GM12878 (cell line): ENCODE results near the gene GMDS. TPM values are rescaled to one million over a fixed set of nuclear protein-coding genes. Genes with fewer than 3 reads are reported as not detected.
A peak's percentile ranks its signal among the peaks of the same experiment; 100 is the strongest.

Source experiments
- CHD2 ChIP-seq: IDR thresholded peaks from 2 replicates; pipeline ENCODE4 v1.6.1; 2011; ENCODE audit warnings: low read depth, low read length, improper control_type of control experiment, borderline replicate concordance
- CREB1 ChIP-seq: IDR thresholded peaks from 2 replicates; pipeline ENCODE4 v1.6.1; 2012; ENCODE audit warnings: low read depth, mild to moderate bottlenecking, inconsistent platforms
- DPF2 ChIP-seq: fragments of 450-650 bp; IDR thresholded peaks from 2 replicates; pipeline ENCODE4 v1.6.1; 2017; ENCODE audit warnings: mild to moderate bottlenecking
- HDAC2 ChIP-seq: fragments of 200-600 bp; sonication (generic); IDR thresholded peaks from 2 replicates; pipeline ENCODE4 v1.6.1; 2017
- HSF1 ChIP-seq: fragments of 150-350 bp; IDR thresholded peaks from 2 replicates; pipeline ENCODE4 v1.6.1; 2014; ENCODE audit warnings: mild to moderate bottlenecking, low read depth, low read length
- IRF3 ChIP-seq: fragments of 450-650 bp; IDR thresholded peaks from 2 replicates; pipeline ENCODE4 v1.6.1; 2014; ENCODE audit warnings: mild to moderate bottlenecking
- IRF4 ChIP-seq: IDR thresholded peaks from 2 replicates; pipeline ENCODE4 v1.6.1; 2011; ENCODE audit warnings: low read depth, low read length
- MLLT1 ChIP-seq: fragments of 450-650 bp; IDR thresholded peaks from 2 replicates; pipeline ENCODE4 v1.6.1; 2016; ENCODE audit warnings: mild to moderate bottlenecking
- NR2C1 ChIP-seq: fragments of 450-650 bp; IDR thresholded peaks from 2 replicates; pipeline ENCODE4 v1.6.1; 2017; ENCODE audit warnings: antibody characterized with exemption, mild to moderate bottlenecking, moderate library complexity
- NR2F1 ChIP-seq: fragments of 450-650 bp; conservative IDR thresholded peaks from 2 replicates; pipeline ENCODE4 v1.6.1; 2017; ENCODE audit warnings: mild to moderate bottlenecking
- NRF1 ChIP-seq: conservative IDR thresholded peaks from 2 replicates; pipeline ENCODE4 v1.6.1; 2011; ENCODE audit warnings: mild to moderate bottlenecking, low read depth, low read length, improper control_type of control experiment
- PAX8 ChIP-seq: fragments of 450-650 bp; IDR thresholded peaks from 2 replicates; pipeline ENCODE4 v1.6.1; 2017; ENCODE audit warnings: mild to moderate bottlenecking, moderate library complexity
- RAD51 ChIP-seq: fragments of 450-650 bp; IDR thresholded peaks from 2 replicates; pipeline ENCODE4 v1.6.1; 2016; ENCODE audit warnings: moderate library complexity, mild to moderate bottlenecking, inconsistent platforms
- RCOR1 ChIP-seq: conservative IDR thresholded peaks from 2 replicates; pipeline ENCODE4 v1.6.1; 2012; ENCODE audit warnings: low read depth, low read length, improper control_type of control experiment
- SMAD5 ChIP-seq: IDR thresholded peaks from 2 replicates; pipeline ENCODE4 v1.6.1; 2016; ENCODE audit warnings: antibody characterized with exemption, low read depth
- SMC3 ChIP-seq: IDR thresholded peaks from 2 replicates; pipeline ENCODE4 v1.6.1; 2011; ENCODE audit warnings: low read length, improper control_type of control experiment, borderline replicate concordance
- TCF12 ChIP-seq: IDR thresholded peaks from 2 replicates; pipeline ENCODE4 v1.6.1; 2011; ENCODE audit warnings: low read depth, mild to moderate bottlenecking, low read length
- ZBED1 ChIP-seq: IDR thresholded peaks from 2 replicates; pipeline ENCODE4 v1.6.1; 2016; ENCODE audit warnings: borderline replicate concordance
- ZBTB11 ChIP-seq: fragments of 450-650 bp; formaldehyde crosslinking; IDR thresholded peaks from 2 replicates; pipeline ENCODE4 v1.5.0; 2022; ENCODE audit warnings: mild to moderate bottlenecking, missing genetic modification characterization
- ZNF384 ChIP-seq: IDR thresholded peaks from 2 replicates; pipeline ENCODE4 v1.6.1; 2012; ENCODE audit warnings: low read depth, mild to moderate bottlenecking, low read length, improper control_type of control experiment, borderline replicate concordance
- polyA plus RNA-seq, 11 experiments: library from polyadenylated mRNA; depleted of rRNA in 4 of 11; unstranded in 6 of 11; stranded (reverse) in 5 of 11; fragments of >200 nt; fragmentation: Nextera tagmentation in 4 of 11; fragmentation: Illumina TruSeq in 1 of 11; extraction: Ambion mirVana in 4 of 11; extraction: Trizol in 1 of 11; gene quantifications; 1 replicate in 1 of 11; 2 replicates in 10 of 11; pipeline versions ENCODE4 v1.2.1 to v1.2.3, GENCODE V29; 2011 to 2016; ENCODE audit warnings: inconsistent platforms in 2 of 11, missing spikeins in 2 of 11, low read depth in 1 of 11
- total RNA-seq, 4 experiments: library from RNA; depleted of rRNA in 3 of 4; stranded (reverse); fragments of >200 nt in 3 of 4; fragmentation: Illumina TruSeq in 1 of 4; extraction: Trizol in 1 of 4; gene quantifications; 2 replicates each; pipeline versions ENCODE4 v1.2.1 to v1.2.3, GENCODE V29; 2013 to 2021
- TF ChIP-seq, protein P1 (sequence below): fragments of 450-650 bp; formaldehyde crosslinking; IDR thresholded peaks from 2 replicates; pipeline ENCODE4 v1.4.0; 2020; ENCODE audit warnings: mild to moderate bottlenecking, moderate library complexity

The GMDS gene
- total and polyA plus RNA-seq, 10 of the 15 experiments (the other 5 are each of a cell fraction or from before 2014, with no cell fraction given), result 0.61 to 53.8 (median 29.3) TPM

DNA sequence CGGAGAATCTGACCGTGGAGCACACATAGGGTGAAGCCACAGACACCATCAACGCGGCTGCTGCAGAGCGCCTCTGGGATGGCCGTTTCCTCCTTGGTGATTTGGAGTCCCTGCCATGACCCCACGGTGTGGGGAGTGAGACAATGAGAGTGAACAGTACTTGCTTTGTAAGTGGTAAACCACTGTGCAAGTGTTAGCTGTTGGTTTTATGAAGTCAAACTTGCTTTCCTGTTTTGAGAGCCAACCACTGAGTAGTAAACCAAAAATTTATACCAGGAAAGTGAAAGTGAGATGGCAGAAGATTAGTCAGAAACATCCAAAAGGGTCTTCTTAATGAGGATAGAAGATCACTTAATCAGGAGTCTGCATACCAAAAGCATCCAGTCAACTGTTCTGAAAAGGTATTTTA, 475.0 kb downstream of the GMDS start (continued):
- TF ChIP-seq RAD51 (0 out of 2 replicates have a peak, but pooled peaks have one; percentile 19), SMC3 (no peak), DPF2 (peak; percentile 76; the same call in 1 of the 2 replicates), NRF1 (no peak), PAX8 (no peak), CHD2 (peak; percentile 56; the same call in 1 of the 2 replicates), CREB1 (0 out of 2 replicates have a peak, but pooled peaks have one; percentile 38), RCOR1 (peak; percentile 71; the same call in 1 of the 2 replicates), MLLT1 (peak; percentile 72; the same call in 1 of the 2 replicates), NR2C1 (no peak; the same call in 1 of the 2 replicates), HDAC2 (no peak), ZBTB11 (CRISPR knock-in tag) (no peak), IRF3 (no peak), TCF12 (peak; percentile 35; the same call in 1 of the 2 replicates), ZBED1 (0 out of 2 replicates have a peak, but pooled peaks have one; percentile 15), ZNF384 (no peak), NR2F1 (peak; percentile 85), IRF4 (peak; percentile 53; the same call in 1 of the 2 replicates), SMAD5 (no peak), HSF1 (no peak)
- TF ChIP-seq, protein P1, sequence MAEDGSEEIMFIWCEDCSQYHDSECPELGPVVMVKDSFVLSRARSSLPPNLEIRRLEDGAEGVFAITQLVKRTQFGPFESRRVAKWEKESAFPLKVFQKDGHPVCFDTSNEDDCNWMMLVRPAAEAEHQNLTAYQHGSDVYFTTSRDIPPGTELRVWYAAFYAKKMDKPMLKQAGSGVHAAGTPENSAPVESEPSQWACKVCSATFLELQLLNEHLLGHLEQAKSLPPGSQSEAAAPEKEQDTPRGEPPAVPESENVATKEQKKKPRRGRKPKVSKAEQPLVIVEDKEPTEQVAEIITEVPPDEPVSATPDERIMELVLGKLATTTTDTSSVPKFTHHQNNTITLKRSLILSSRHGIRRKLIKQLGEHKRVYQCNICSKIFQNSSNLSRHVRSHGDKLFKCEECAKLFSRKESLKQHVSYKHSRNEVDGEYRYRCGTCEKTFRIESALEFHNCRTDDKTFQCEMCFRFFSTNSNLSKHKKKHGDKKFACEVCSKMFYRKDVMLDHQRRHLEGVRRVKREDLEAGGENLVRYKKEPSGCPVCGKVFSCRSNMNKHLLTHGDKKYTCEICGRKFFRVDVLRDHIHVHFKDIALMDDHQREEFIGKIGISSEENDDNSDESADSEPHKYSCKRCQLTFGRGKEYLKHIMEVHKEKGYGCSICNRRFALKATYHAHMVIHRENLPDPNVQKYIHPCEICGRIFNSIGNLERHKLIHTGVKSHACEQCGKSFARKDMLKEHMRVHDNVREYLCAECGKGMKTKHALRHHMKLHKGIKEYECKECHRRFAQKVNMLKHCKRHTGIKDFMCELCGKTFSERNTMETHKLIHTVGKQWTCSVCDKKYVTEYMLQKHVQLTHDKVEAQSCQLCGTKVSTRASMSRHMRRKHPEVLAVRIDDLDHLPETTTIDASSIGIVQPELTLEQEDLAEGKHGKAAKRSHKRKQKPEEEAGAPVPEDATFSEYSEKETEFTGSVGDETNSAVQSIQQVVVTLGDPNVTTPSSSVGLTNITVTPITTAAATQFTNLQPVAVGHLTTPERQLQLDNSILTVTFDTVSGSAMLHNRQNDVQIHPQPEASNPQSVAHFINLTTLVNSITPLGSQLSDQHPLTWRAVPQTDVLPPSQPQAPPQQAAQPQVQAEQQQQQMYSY (CRISPR knock-in tag), result no peak
